Neural cell (in vitro differentiated cells): Measurements from ENCODE around the gene RGL4. TPM values are rescaled to one million over a fixed set of nuclear protein-coding genes. Genes with fewer than 3 reads are reported as not detected.

Experiments used
- H2AFZ ChIP-seq: fragments of 200-600, 300-800 bp; sonication (generic), shearing (Covaris generic); 2 replicates; pipeline ENCODE4 v1.6.0; 2014; ENCODE audit warnings: low read depth, mild to moderate bottlenecking, antibody characterized with exemption, low read length, moderate library complexity
- H3F3A ChIP-seq: fragments of 200-600 bp; shearing (Covaris generic); 2 replicates; pipeline ENCODE4 v1.6.1; 2016; ENCODE audit warnings: mild to moderate bottlenecking, moderate library complexity, mixed read lengths, antibody characterized with exemption, low read length; ENCODE audit not compliant: insufficient read depth, poor library complexity, severe bottlenecking
- H3K27ac ChIP-seq: fragments of 200-600, 300-800 bp; sonication (generic), shearing (Covaris generic); 2 replicates; pipeline ENCODE4 v1.5.1; 2014; ENCODE audit warnings: mild to moderate bottlenecking, low read length, moderate library complexity
- H3K27me3 ChIP-seq: fragments of 300-800, 200-600 bp; sonication (generic), shearing (Covaris generic); 2 replicates; pipeline ENCODE4 v1.6.0; 2014; ENCODE audit warnings: mild to moderate bottlenecking, low read depth, low read length, moderate library complexity; ENCODE audit not compliant: insufficient read depth
- H3K36me3 ChIP-seq: fragments of 300-800, 200-600 bp; sonication (generic), shearing (Covaris generic); 2 replicates; pipeline ENCODE4 v1.5.1; 2014; ENCODE audit warnings: mild to moderate bottlenecking, antibody characterized with exemption, low read length, moderate library complexity; ENCODE audit not compliant: insufficient read depth
- H3K4me2 ChIP-seq: fragments of 300-800, 200-600 bp; sonication (generic), shearing (Covaris generic); 2 replicates; pipeline ENCODE4 v1.6.0; 2014; ENCODE audit warnings: mild to moderate bottlenecking, low read length
- H3K4me3 ChIP-seq: fragments of 300-800, 200-600 bp; sonication (generic), shearing (Covaris generic); 2 replicates; pipeline ENCODE4 v1.5.1; 2014; ENCODE audit warnings: mild to moderate bottlenecking, low read length, moderate library complexity
- H3K79me2 ChIP-seq: fragments of 200-600 bp; shearing (Covaris generic); replicated peaks from 2 replicates; pipeline ENCODE4 v1.6.0; 2014; ENCODE audit warnings: mild to moderate bottlenecking, low read length, moderate library complexity; ENCODE audit not compliant: insufficient read depth
- H3K9ac ChIP-seq: fragments of 300-800, 200-600 bp; sonication (generic), shearing (Covaris generic); 2 replicates; pipeline ENCODE4 v1.6.1; 2016; ENCODE audit warnings: mild to moderate bottlenecking, low read length, mixed read lengths
- H3K9me2 ChIP-seq: fragments of 200-600 bp; shearing (Covaris generic); 2 replicates; pipeline ENCODE4 v1.6.1; 2016; ENCODE audit warnings: mild to moderate bottlenecking, low read length, mixed read lengths; ENCODE audit not compliant: insufficient read depth
- H3K9me3 ChIP-seq: fragments of 200-600, 300-800 bp; sonication (generic), shearing (Covaris generic); 2 replicates; pipeline ENCODE4 v1.6.1; 2016; ENCODE audit warnings: mild to moderate bottlenecking, mixed run types, low read length, moderate library complexity, mixed read lengths
- H4K20me1 ChIP-seq: fragments of 200-600 bp; shearing (Covaris generic); 2 replicates; pipeline ENCODE4 v1.6.1; 2016; ENCODE audit warnings: mild to moderate bottlenecking, mixed run types; ENCODE audit not compliant: insufficient read depth
- CTCF ChIP-seq: fragments of 450-650 bp; IDR thresholded peaks from 2 replicates; pipeline ENCODE4 v1.5.1; 2014; ENCODE audit warnings: antibody characterized with exemption, mild to moderate bottlenecking, moderate library complexity; ENCODE audit not compliant: poor library complexity, severe bottlenecking
- EP300 ChIP-seq: fragments of 450-650 bp; conservative IDR thresholded peaks from 2 replicates; pipeline ENCODE4 v1.6.1; 2014; ENCODE audit warnings: antibody characterized with exemption, mild to moderate bottlenecking, moderate library complexity; ENCODE audit not compliant: poor library complexity, severe bottlenecking
- EZH2 ChIP-seq: fragments of 200-600, 300-800 bp; shearing (Covaris generic), sonication (generic); IDR thresholded peaks from 2 replicates; pipeline ENCODE4 v1.6.1; 2014; ENCODE audit warnings: antibody characterized with exemption, low read length, borderline replicate concordance, mild to moderate bottlenecking; ENCODE audit not compliant: insufficient read depth, poor library complexity, severe bottlenecking
- MXI1 ChIP-seq: fragments of 450-650 bp; conservative IDR thresholded peaks from 2 replicates; pipeline ENCODE4 v1.6.1; 2014; ENCODE audit warnings: antibody characterized with exemption, mild to moderate bottlenecking; ENCODE audit not compliant: poor library complexity, severe bottlenecking
- POLR2AphosphoS5 ChIP-seq: IDR thresholded peaks from 2 replicates; pipeline ENCODE4 v1.6.1; 2012
- RAD21 ChIP-seq: fragments of 450-650 bp; conservative IDR thresholded peaks from 2 replicates; pipeline ENCODE4 v1.6.1; 2014; ENCODE audit warnings: antibody characterized with exemption, mild to moderate bottlenecking, moderate library complexity
- SMC3 ChIP-seq: fragments of 450-650 bp; conservative IDR thresholded peaks from 2 replicates; pipeline ENCODE4 v1.6.1; 2014; ENCODE audit warnings: antibody characterized with exemption, mild to moderate bottlenecking, moderate library complexity; ENCODE audit not compliant: poor library complexity
- TAF1 ChIP-seq: IDR thresholded peaks from 2 replicates; pipeline ENCODE4 v1.6.1; 2012; ENCODE audit warnings: low read depth
- polyA plus RNA-seq: library from polyadenylated mRNA; depleted of rRNA; stranded (reverse); fragments of >200 nt; gene quantifications from 2 replicates; pipeline ENCODE4 v1.2.3, GENCODE V29; 2014
- TF ChIP-seq, protein P1 (sequence below): IDR thresholded peaks from 2 replicates; pipeline ENCODE4 v1.6.1; 2012; ENCODE audit warnings: borderline replicate concordance

RGL4 gene
- polyA plus RNA-seq, 1 donor from 2014 or later = not detected

DNA sequence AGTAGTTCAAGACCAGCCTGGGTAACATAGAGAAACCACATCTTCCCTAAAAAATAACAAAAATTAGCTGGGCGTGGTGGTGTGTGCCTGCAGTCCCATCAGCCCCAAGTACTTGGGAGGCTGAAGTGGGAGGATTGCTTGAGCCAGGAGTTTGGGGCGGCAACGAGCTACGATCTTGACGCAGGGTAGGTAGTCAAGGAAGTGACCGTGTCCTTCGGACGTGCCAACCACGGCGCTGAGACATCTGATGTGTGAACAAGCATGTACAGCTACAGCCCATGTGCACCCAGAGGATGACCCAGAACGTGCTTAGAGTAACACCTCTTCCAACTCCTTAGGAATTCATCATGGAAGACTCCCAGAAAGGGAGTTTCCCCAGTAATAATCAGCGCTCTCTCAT lies 21.4 kb downstream of the RGL4 start:
- TF ChIP-seq EZH2 (no peak), MXI1 (no peak), SMC3 (no peak), TAF1 (no peak), RAD21 (no peak), EP300 (no peak), CTCF (no peak), POLR2AphosphoS5 (no peak)
- TF ChIP-seq, protein P1, sequence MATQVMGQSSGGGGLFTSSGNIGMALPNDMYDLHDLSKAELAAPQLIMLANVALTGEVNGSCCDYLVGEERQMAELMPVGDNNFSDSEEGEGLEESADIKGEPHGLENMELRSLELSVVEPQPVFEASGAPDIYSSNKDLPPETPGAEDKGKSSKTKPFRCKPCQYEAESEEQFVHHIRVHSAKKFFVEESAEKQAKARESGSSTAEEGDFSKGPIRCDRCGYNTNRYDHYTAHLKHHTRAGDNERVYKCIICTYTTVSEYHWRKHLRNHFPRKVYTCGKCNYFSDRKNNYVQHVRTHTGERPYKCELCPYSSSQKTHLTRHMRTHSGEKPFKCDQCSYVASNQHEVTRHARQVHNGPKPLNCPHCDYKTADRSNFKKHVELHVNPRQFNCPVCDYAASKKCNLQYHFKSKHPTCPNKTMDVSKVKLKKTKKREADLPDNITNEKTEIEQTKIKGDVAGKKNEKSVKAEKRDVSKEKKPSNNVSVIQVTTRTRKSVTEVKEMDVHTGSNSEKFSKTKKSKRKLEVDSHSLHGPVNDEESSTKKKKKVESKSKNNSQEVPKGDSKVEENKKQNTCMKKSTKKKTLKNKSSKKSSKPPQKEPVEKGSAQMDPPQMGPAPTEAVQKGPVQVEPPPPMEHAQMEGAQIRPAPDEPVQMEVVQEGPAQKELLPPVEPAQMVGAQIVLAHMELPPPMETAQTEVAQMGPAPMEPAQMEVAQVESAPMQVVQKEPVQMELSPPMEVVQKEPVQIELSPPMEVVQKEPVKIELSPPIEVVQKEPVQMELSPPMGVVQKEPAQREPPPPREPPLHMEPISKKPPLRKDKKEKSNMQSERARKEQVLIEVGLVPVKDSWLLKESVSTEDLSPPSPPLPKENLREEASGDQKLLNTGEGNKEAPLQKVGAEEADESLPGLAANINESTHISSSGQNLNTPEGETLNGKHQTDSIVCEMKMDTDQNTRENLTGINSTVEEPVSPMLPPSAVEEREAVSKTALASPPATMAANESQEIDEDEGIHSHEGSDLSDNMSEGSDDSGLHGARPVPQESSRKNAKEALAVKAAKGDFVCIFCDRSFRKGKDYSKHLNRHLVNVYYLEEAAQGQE = no peak
- peaks cover 6% of the 10 kb centered on the region for H3K36me3 ChIP-seq

GRCh38 chr22:23713696-23714595 lies 23.1 kb downstream of the RGL4 start:
- no peak for TF ChIP-seq POLR2AphosphoS5
- no peak for TF ChIP-seq MXI1
- no peak for TF ChIP-seq EP300
- TF ChIP-seq, protein P1 = no peak
- TF ChIP-seq RAD21 = no peak
- TF ChIP-seq CTCF = no peak
- no peaks in the 10 kb centered on the region for H3K9me3 ChIP-seq
- no peak overlapping the region for H3K9ac ChIP-seq
- H3K4me3 ChIP-seq = no peak overlapping the region
- H3K27me3 ChIP-seq = no peaks in the 10 kb centered on the region
- no peak overlapping the region for H3K4me2 ChIP-seq
- peaks cover 4% of the 10 kb centered on the region for H3K36me3 ChIP-seq
- no peaks in the 10 kb centered on the region for H3K9me2 ChIP-seq
- no peaks in the 10 kb centered on the region for H4K20me1 ChIP-seq
- no peak overlapping the region for H3K27ac ChIP-seq
- H3F3A ChIP-seq = no peaks in the 10 kb centered on the region
- no peak overlapping the region for H2AFZ ChIP-seq
- H3K79me2 ChIP-seq = peaks cover 9% of the 10 kb centered on the region

More for the DNA sequence above, 21.4 kb downstream of the RGL4 start:
- H3K79me2 ChIP-seq = peaks cover 9% of the 10 kb centered on the region
- no peak overlapping the region for H3K27ac ChIP-seq
- no peaks in the 10 kb centered on the region for H3K27me3 ChIP-seq
- H3K9me2 ChIP-seq = no peaks in the 10 kb centered on the region
- no peak overlapping the region for H3K4me2 ChIP-seq
- no peaks in the 10 kb centered on the region for H3F3A ChIP-seq
- H2AFZ ChIP-seq = no peak overlapping the region
- no peaks in the 10 kb centered on the region for H3K9me3 ChIP-seq
- no peaks in the 10 kb centered on the region for H4K20me1 ChIP-seq
- H3K4me3 ChIP-seq = no peak overlapping the region
- no peak overlapping the region for H3K9ac ChIP-seq
